Transverse colon (tissue), 4 donors: ENCODE results near the gene DNAJC7. TPM values are rescaled to one million over a fixed set of nuclear protein-coding genes. Genes with fewer than 3 reads are reported as not detected.

ENCODE experiments used
- DNase-seq: peaks from one replicate; pipeline ENCODE4 v3.0.0-alpha.2; 2019
- H3K27ac ChIP-seq, 4 donors: fragments of 200-600 bp; sonication (generic); 2 replicates each; pipeline ENCODE4 v1.5.1; 2016 to 2018; ENCODE audit warnings: inconsistent platforms in 4 of 4
- H3K27me3 ChIP-seq: fragments of 200-600 bp; sonication (generic); 2 replicates; pipeline ENCODE4 v1.5.1; 2017; ENCODE audit warnings: inconsistent platforms
- H3K36me3 ChIP-seq, 4 donors: fragments of 200-600 bp; sonication (generic); 2 replicates each; pipeline ENCODE4 v1.5.1; 2017 to 2019; ENCODE audit warnings: inconsistent platforms in 4 of 4
- H3K4me1 ChIP-seq, 4 donors: fragments of 200-600 bp; sonication (generic); 2 replicates each; pipeline ENCODE4 v1.5.1; 2017 to 2020; ENCODE audit warnings: inconsistent platforms in 4 of 4
- H3K4me3 ChIP-seq, 4 donors: fragments of 200-600 bp; sonication (generic); 1 replicate in 1 of 4; 2 replicates in 3 of 4; pipeline versions ENCODE4 v1.5.1 to v1.6.1; 2017 to 2019; ENCODE audit warnings: inconsistent platforms in 4 of 4
- H3K9me3 ChIP-seq, 2 donors: fragments of 200-600 bp; sonication (generic); 2 replicates each; pipeline ENCODE4 v1.5.1; 2017 to 2019; ENCODE audit warnings: inconsistent platforms in 2 of 2
- EP300 ChIP-seq: sonication (generic); formaldehyde crosslinking; IDR thresholded peaks from one replicate; pipeline ENCODE4 v1.6.1; 2017; ENCODE audit warnings: antibody characterized with exemption, low read depth
- POLR2A ChIP-seq: fragments of 450-650 bp; IDR thresholded peaks from one replicate; pipeline ENCODE4 v1.6.1; 2016; ENCODE audit warnings: antibody characterized with exemption, mild to moderate bottlenecking, moderate library complexity
- POLR2AphosphoS5 ChIP-seq, 3 donors: sonication (generic); formaldehyde crosslinking; IDR thresholded peaks; one replicate each; pipeline ENCODE4 v1.6.1; 2016; ENCODE audit warnings: antibody characterized with exemption in 3 of 3
- WGBS, 2 donors: methylation state at CpG; one replicate each; pipeline ENCODE4 v1.1.5; 2018; ENCODE audit warnings: low coverage in 1 of 2; 5-methylcytosine and 5-hydroxymethylcytosine counted together
- in situ Hi-C, 4 donors: fragments of 200-750 bp; cut with MboI; loops; one replicate each; pipeline versions ENCODE4 v1.15.0 to v1.15.1; 2017; ENCODE audit warnings: low sequenced_read_pairs in 3 of 4, low pct_ligation_motif_present in 1 of 4, low pct_unique_long_range_greater_than_20kb in 1 of 4
- intact Hi-C: fragments of 100-400 bp; cut with DNase I; formaldehyde crosslinking; loops from one replicate; pipeline ENCODE4 v1.15.1; 2023; ENCODE audit warnings: low total_unique reads
- total RNA-seq, 4 donors: library from RNA; depleted of rRNA; stranded (reverse); fragments of >200 nt; gene quantifications; one replicate each; pipeline ENCODE4 v1.1.0, GENCODE V29; 2016
- TF ChIP-seq, protein P1 (sequence below), 5 experiments: fragments of 200-600 bp in 3 of 5; fragments of 450-650 bp in 2 of 5; sonication (generic) in 3 of 5; IDR thresholded peaks; 1 replicate in 2 of 5; 2 replicates in 3 of 5; pipeline ENCODE4 v1.5.1; 2016 to 2017; ENCODE audit warnings: antibody characterized with exemption in 5 of 5, inconsistent platforms in 3 of 5, mild to moderate bottlenecking in 2 of 5, moderate library complexity in 1 of 5

Gene DNAJC7
- total RNA-seq, 4 donors from 2014 or later, result 18.1 to 87.5 (median 64.5) TPM

DNA sequence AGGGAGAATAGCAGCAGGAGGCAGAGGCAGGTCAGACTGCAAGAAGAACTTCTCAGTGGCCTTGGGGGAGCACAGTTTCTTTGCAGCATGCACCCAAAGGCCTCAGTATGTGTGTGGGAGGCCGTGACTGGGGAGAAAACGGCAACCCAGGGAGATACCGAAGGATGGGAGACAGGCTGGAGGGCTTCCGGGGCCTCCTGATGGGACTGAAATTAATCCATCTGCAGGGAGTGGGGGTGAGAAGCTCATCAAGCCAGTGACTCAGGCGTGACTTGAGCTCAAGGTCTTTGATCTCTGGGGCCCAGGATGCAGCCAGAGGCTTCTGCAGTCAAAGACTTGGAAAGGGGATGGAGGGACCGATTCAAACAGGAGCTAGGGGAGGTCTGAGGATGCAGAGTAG is 38.3 kb upstream of the DNAJC7 start:
- Histone ChIP-seq H3K9me3 (no peaks in the 10 kb centered on the region), H3K4me3 (no peak overlapping the region), H3K27ac (no peak overlapping the region), H3K36me3 (no peaks in the 10 kb centered on the region), H3K4me1 (peaks cover 0 to 5% (median 4%) of the 10 kb centered on the region in 4 donors), H3K27me3 (peaks cover 13% of the 10 kb centered on the region)
- TF ChIP-seq, protein P1, sequence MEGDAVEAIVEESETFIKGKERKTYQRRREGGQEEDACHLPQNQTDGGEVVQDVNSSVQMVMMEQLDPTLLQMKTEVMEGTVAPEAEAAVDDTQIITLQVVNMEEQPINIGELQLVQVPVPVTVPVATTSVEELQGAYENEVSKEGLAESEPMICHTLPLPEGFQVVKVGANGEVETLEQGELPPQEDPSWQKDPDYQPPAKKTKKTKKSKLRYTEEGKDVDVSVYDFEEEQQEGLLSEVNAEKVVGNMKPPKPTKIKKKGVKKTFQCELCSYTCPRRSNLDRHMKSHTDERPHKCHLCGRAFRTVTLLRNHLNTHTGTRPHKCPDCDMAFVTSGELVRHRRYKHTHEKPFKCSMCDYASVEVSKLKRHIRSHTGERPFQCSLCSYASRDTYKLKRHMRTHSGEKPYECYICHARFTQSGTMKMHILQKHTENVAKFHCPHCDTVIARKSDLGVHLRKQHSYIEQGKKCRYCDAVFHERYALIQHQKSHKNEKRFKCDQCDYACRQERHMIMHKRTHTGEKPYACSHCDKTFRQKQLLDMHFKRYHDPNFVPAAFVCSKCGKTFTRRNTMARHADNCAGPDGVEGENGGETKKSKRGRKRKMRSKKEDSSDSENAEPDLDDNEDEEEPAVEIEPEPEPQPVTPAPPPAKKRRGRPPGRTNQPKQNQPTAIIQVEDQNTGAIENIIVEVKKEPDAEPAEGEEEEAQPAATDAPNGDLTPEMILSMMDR (IDR thresholded peaks at IDR 0.05), result no peak
- TF ChIP-seq POLR2AphosphoS5 (IDR thresholded peaks at IDR 0.05), result no peak
- TF ChIP-seq EP300, result no peak
- no peak for TF ChIP-seq POLR2A
- 67% methylated on average over 6 of the region's 6 CpGs; no CpG with 5 or more reads in 1 of the 2 donors for WGBS, 2 donors
- intact Hi-C loops (no loop called here), in situ Hi-C loops (no loop called here)
- DNase-seq, result no peak

- intact Hi-C loops, result no loop called here
Observed at GRCh38 chr17:42055027-42055426, 37.8 kb upstream of the DNAJC7 start.

GRCh38 chr17:42053731-42054500 is 36.7 kb upstream of the DNAJC7 start:
- 56 to 86% methylated on average over 1 to 12 of the region's 12 CpGs for WGBS, 2 donors
- intact Hi-C loops, result no loop called here

More at GRCh38 chr17:42055027-42055426, 37.8 kb upstream of the DNAJC7 start:
- TF ChIP-seq POLR2A (no peak), POLR2AphosphoS5 (IDR thresholded peaks at IDR 0.05) (no peak), EP300 (no peak)
- TF ChIP-seq, protein P1 (IDR thresholded peaks at IDR 0.05), result no peak
- peaks cover 0 to 8% (median 4%) of the 10 kb centered on the region in 4 donors for H3K4me1 ChIP-seq
- no peak overlapping the region for H3K27ac ChIP-seq
- DNase-seq, result no peak
- in situ Hi-C loops, result no loop called here
- H3K27me3 ChIP-seq, result peaks cover 13% of the 10 kb centered on the region
- WGBS, 2 donors, result 50% methylated on average over 3 of the region's 3 CpGs; no CpG with 5 or more reads in 1 of the 2 donors
- H3K36me3 ChIP-seq, result no peaks in the 10 kb centered on the region
- H3K4me3 ChIP-seq, result no peak overlapping the region
- H3K9me3 ChIP-seq, result no peaks in the 10 kb centered on the region

GRCh38 chr17:42052346-42052877 is 35.2 kb upstream of the DNAJC7 start:
- H3K27me3 ChIP-seq, result peaks cover 13% of the 10 kb centered on the region
- H3K9me3 ChIP-seq, result no peaks in the 10 kb centered on the region
- TF ChIP-seq POLR2A (no peak), EP300 (no peak), POLR2AphosphoS5 (IDR thresholded peaks at IDR 0.05) (no peak)
- TF ChIP-seq, protein P1 (IDR thresholded peaks at IDR 0.05), result no peak
- H3K4me3 ChIP-seq, result no peak overlapping the region
- H3K36me3 ChIP-seq, result no peaks in the 10 kb centered on the region
- no peak for DNase-seq
- peaks cover 0 to 14% (median 4%) of the 10 kb centered on the region in 4 donors for H3K4me1 ChIP-seq
- H3K27ac ChIP-seq, result no peak overlapping the region
- intact Hi-C loops (no loop called here), in situ Hi-C loops (no loop called here)
- WGBS, 2 donors, result 67 to 82% methylated on average over 1 to 6 of the region's 6 CpGs

More at GRCh38 chr17:42053731-42054500, 36.7 kb upstream of the DNAJC7 start:
- in situ Hi-C loops, result no loop called here
- TF ChIP-seq POLR2A (no peak), EP300 (no peak), POLR2AphosphoS5 (IDR thresholded peaks at IDR 0.05) (no peak)
- TF ChIP-seq, protein P1 (IDR thresholded peaks at IDR 0.05), result no peak
- H3K4me1 ChIP-seq, result peaks cover 0 to 14% (median 4%) of the 10 kb centered on the region in 4 donors
- H3K4me3 ChIP-seq, result no peak overlapping the region
- H3K9me3 ChIP-seq, result no peaks in the 10 kb centered on the region
- no peaks in the 10 kb centered on the region for H3K36me3 ChIP-seq
- DNase-seq, result no peak
- H3K27me3 ChIP-seq, result peaks cover 13% of the 10 kb centered on the region
- no peak overlapping the region for H3K27ac ChIP-seq
